ENCODE results near the gene TNS1. TPM values are rescaled to one million over a fixed set of nuclear protein-coding genes. Genes with fewer than 3 reads are reported as not detected.

TNS1 gene
- total RNA-seq, 1 donor from 2014 or later = 828 TPM

GRCh38 chr2:217943446-217944321, 59.1 kb downstream of the TNS1 start:
- intact Hi-C loops (cut with micrococcal nuclease) = no loop called here
- peak overlapping the region; percentile 84 for H3K4me3 ChIP-seq
- TF ChIP-seq CTCF (IDR thresholded peaks at IDR 0.05; ENCODE audit: borderline replicate concordance) = peak; percentile 53
- H3K36me3 ChIP-seq = peaks cover 3% of the 10 kb centered on the region
- H3K4me1 ChIP-seq = peaks cover 87% of the 10 kb centered on the region
- H3K27ac ChIP-seq (replicated peaks) = peak overlapping the region; percentile 95
- DNase-seq = peak; percentile 88
- H3K27me3 ChIP-seq (ENCODE audit: low read depth) = no peaks in the 10 kb centered on the region
- no peaks in the 10 kb centered on the region for H3K9me3 ChIP-seq (replicated peaks)

- H3K4me3 ChIP-seq = peak overlapping the region; percentile 84
- H3K9me3 ChIP-seq (replicated peaks) = no peaks in the 10 kb centered on the region
- no peak for TF ChIP-seq CTCF (IDR thresholded peaks at IDR 0.05; ENCODE audit: borderline replicate concordance)
- peaks cover 3% of the 10 kb centered on the region for H3K36me3 ChIP-seq
- peak overlapping the region; percentile 95 for H3K27ac ChIP-seq (replicated peaks)
- H3K27me3 ChIP-seq (ENCODE audit: low read depth) = no peaks in the 10 kb centered on the region
- peaks cover 87% of the 10 kb centered on the region for H3K4me1 ChIP-seq
- DNase-seq = no peak
- intact Hi-C loops (cut with micrococcal nuclease) = no loop called here
Observed at GRCh38 chr2:217942731-217943335, 60.0 kb downstream of the TNS1 start.

- no peak for TF ChIP-seq CTCF (IDR thresholded peaks at IDR 0.05; ENCODE audit: borderline replicate concordance)
- no peak for DNase-seq
- Histone ChIP-seq H3K9me3 (replicated peaks) (no peaks in the 10 kb centered on the region), H3K27ac (replicated peaks) (peak overlapping the region; percentile 95), H3K4me1 (peaks cover 87% of the 10 kb centered on the region), H3K27me3 (ENCODE audit: low read depth) (no peaks in the 10 kb centered on the region), H3K36me3 (peaks cover 3% of the 10 kb centered on the region), H3K4me3 (peak overlapping the region; percentile 84)
- intact Hi-C loops (cut with micrococcal nuclease) = no loop called here
Observed at GRCh38 chr2:217941886-217942728, 60.7 kb downstream of the TNS1 start.

- peak overlapping the region; percentile 84 for H3K4me3 ChIP-seq
- no peak for DNase-seq
- no peak for TF ChIP-seq CTCF (IDR thresholded peaks at IDR 0.05; ENCODE audit: borderline replicate concordance)
- no peaks in the 10 kb centered on the region for H3K9me3 ChIP-seq (replicated peaks)
- H3K27me3 ChIP-seq (ENCODE audit: low read depth) = no peaks in the 10 kb centered on the region
- peak overlapping the region; percentile 95 for H3K27ac ChIP-seq (replicated peaks)
- intact Hi-C loops (cut with micrococcal nuclease) = no loop called here
- peaks cover 3% of the 10 kb centered on the region for H3K36me3 ChIP-seq
- H3K4me1 ChIP-seq = peaks cover 92% of the 10 kb centered on the region
Observed at GRCh38 chr2:217941339-217941738, 61.5 kb downstream of the TNS1 start.
